GM18861 (cell line): ENCODE data around the gene FSTL3.

ENCODE experiments used
- ATAC-seq: cut with Tn5 transposase; IDR thresholded peaks from one replicate; pipeline ENCODE4 v1.9.1; 2021; ENCODE audit not compliant: unreplicated experiment

The FSTL3 gene

DNA sequence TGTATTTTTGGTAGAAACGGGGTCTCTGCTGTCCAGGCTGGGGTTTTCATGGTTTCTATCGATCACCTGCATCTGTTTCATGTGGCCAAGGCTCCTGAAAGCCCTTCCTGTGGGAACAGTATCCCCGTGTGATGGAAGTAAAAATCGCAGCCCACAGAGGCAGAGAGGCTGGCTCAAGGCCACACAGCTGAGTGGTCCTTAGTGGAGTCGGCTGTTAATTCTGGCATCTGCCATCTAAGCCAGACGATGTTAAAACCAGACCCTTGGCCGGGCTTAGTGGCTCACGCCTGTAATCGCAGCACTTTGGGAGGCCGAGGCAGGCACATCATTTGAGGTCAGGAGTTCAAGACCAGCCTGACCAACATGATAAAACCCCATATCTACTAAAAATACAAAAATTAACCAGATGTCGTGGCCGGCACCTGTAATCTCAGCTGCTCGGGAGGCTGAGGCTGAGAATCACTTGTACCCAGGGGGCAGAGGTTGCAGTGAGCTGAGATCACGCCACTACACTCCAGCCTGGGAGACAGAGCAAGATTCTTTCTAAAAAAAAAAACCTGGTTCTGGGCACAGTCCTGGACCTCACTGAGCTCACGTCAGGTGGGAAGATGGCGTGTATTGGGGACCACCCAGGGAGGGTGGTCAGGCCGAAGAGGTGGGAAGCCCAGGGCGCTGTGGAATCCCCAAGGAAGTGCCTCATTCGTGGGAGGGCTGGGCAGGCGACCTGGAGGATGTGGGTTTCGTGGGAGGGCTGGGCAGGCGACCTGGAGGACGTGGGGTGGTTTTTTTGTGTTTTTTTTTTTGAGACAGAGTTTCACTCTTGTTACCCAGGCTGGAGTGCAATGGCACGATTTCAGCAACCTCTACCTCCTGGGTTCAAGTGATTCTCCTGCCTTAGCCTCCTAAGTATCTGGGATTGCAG lies 56.2 kb downstream of the FSTL3 start:
- no peak for ATAC-seq
